Natural killer cell (primary cell): ENCODE results near the gene OR52K1. TPM values are rescaled to one million over a fixed set of nuclear protein-coding genes. Genes with fewer than 3 reads are reported as not detected.

Experiments used
- ATAC-seq, 3 donors: fragments of 150-1000 bp in 2 of 3; fragments of 200-7000 bp in 1 of 3; cut with Tn5 transposase; 1 replicate in 1 of 3; 2 replicates in 2 of 3; pipeline ENCODE4 v1.10.0; 2021; ENCODE audit warnings: mild to moderate bottlenecking in 2 of 3, moderate library complexity in 2 of 3
- DNase-seq, 2 donors: peaks; one replicate each; pipeline versions ENCODE4 v3.0.0 to v3.0.0-alpha.2; 2013 to 2021; ENCODE audit warnings: mixed read lengths in 1 of 2
- H3K27ac ChIP-seq: one replicate; pipeline ENCODE4 v1.5.1; 2013; ENCODE audit warnings: mild to moderate bottlenecking, low read length
- H3K27me3 ChIP-seq: one replicate; pipeline ENCODE4 v1.6.1; 2013; ENCODE audit warnings: low read length; ENCODE audit not compliant: control insufficient read depth, insufficient read depth
- H3K36me3 ChIP-seq: one replicate; pipeline ENCODE4 v1.6.1; 2013; ENCODE audit warnings: low read length; ENCODE audit not compliant: control insufficient read depth, insufficient read depth
- H3K4me1 ChIP-seq: one replicate; pipeline ENCODE4 v1.6.1; 2013; ENCODE audit warnings: low read length; ENCODE audit not compliant: control insufficient read depth, insufficient read depth
- H3K4me3 ChIP-seq: one replicate; pipeline ENCODE4 v1.5.1; 2013; ENCODE audit warnings: low read length
- H3K9me3 ChIP-seq: one replicate; pipeline ENCODE4 v1.6.1; 2013; ENCODE audit warnings: low read length; ENCODE audit not compliant: control insufficient read depth, insufficient read depth
- H3K27ac Mint-ChIP-seq, 2 donors: one replicate each; pipeline ENCODE4 v1.8.0; 2022; ENCODE audit warnings: mild to moderate bottlenecking in 2 of 2, mixed read lengths in 2 of 2, moderate library complexity in 1 of 2
- H3K27me3 Mint-ChIP-seq, 2 donors: one replicate each; pipeline ENCODE4 v1.8.0; 2022; ENCODE audit warnings: low read depth in 2 of 2, mixed read lengths in 2 of 2
- H3K36me3 Mint-ChIP-seq: one replicate; pipeline ENCODE4 v1.8.0; 2022; ENCODE audit warnings: mixed read lengths
- H3K4me1 Mint-ChIP-seq, 2 donors: one replicate each; pipeline ENCODE4 v1.8.0; 2022; ENCODE audit warnings: mixed read lengths in 2 of 2
- H3K4me3 Mint-ChIP-seq: one replicate; pipeline ENCODE4 v1.8.0; 2022; ENCODE audit warnings: mild to moderate bottlenecking, moderate library complexity, mixed read lengths
- H3K9me3 Mint-ChIP-seq, 2 donors: one replicate each; pipeline ENCODE4 v1.8.0; 2022; ENCODE audit warnings: mixed read lengths in 2 of 2
- CTCF ChIP-seq: fragments of 200-600 bp; IDR thresholded peaks from one replicate; pipeline ENCODE4 v1.8.0; 2022; ENCODE audit warnings: antibody characterized with exemption
- WGBS: methylation state at CpG from one replicate; pipeline ENCODE4 v1.1.7; 2013; ENCODE audit warnings: missing lambda C conversion rate; ENCODE audit not compliant: insufficient coverage; 5-methylcytosine and 5-hydroxymethylcytosine counted together
- intact Hi-C: fragments of 100-400 bp; cut with micrococcal nuclease; formaldehyde crosslinking; loops from one replicate; pipeline ENCODE4 v1.14.2; 2022
- total RNA-seq, 4 donors: library from RNA; stranded (reverse); fragments of 120-200 nt in 1 of 4; gene quantifications; one replicate each; pipeline versions ENCODE4 v1.2.3 to v1.2.4, GENCODE V29; 2013 to 2022

OR52K1 gene
- not detected for total RNA-seq
- 0.07 TPM for total RNA-seq (2013)

GRCh38 chr11:4482445-4482844 is at the start of gene OR52K1:
OR52K1 (plus strand) TSS chr11:4482646; CDS start chr11:4488901, 6,255 bp downstream.
- Histone ChIP-seq H3K4me3 (no peak within 1 kb of the TSS), H3K27me3 (peaks cover 2% of the 10 kb centered on the region), H3K27ac (no peak within 1 kb of the TSS), H3K36me3 (no peaks in the 10 kb centered on the region), H3K9me3 (no peaks in the 10 kb centered on the region), H3K4me1 (no peaks in the 10 kb centered on the region)
- Mint-ChIP-seq H3K27ac (no peak within 1 kb of the TSS), H3K4me3 (no peak within 1 kb of the TSS), H3K4me1 (no peaks in the 10 kb centered on the region), H3K9me3 (no peaks in the 10 kb centered on the region), H3K27me3 (peaks cover 5 to 8% of the 10 kb centered on the region in 2 donors), H3K36me3 (no peaks in the 10 kb centered on the region)
- no peak for TF ChIP-seq CTCF
- WGBS: 92% methylated on average over 1 of the region's 2 CpGs
- ATAC-seq (no peak), DNase-seq (no peak)
- intact Hi-C loops: no loop called here

- no peak overlapping the region for H3K4me3 Mint-ChIP-seq
- no peak for ATAC-seq
- peaks cover 17 to 56% of the 10 kb centered on the region in 2 donors for H3K27me3 Mint-ChIP-seq
- H3K27ac Mint-ChIP-seq: no peak overlapping the region
- Histone ChIP-seq H3K4me3 (no peak overlapping the region), H3K9me3 (no peaks in the 10 kb centered on the region), H3K4me1 (no peaks in the 10 kb centered on the region), H3K36me3 (no peaks in the 10 kb centered on the region), H3K27me3 (no peaks in the 10 kb centered on the region), H3K27ac (no peak overlapping the region)
- no peaks in the 10 kb centered on the region for H3K4me1 Mint-ChIP-seq
- no peak for TF ChIP-seq CTCF
- H3K36me3 Mint-ChIP-seq: no peaks in the 10 kb centered on the region
- DNase-seq: no peak
- 68% methylated on average over 2 of the region's 2 CpGs for whole genome bisulfite sequencing
- intact Hi-C loops: no loop called here
- H3K9me3 Mint-ChIP-seq: no peaks in the 10 kb centered on the region
Measured at GRCh38 chr11:4433856-4434255, 48.6 kb upstream of the OR52K1 start.

GRCh38 chr11:4436411-4436810 is 46.0 kb upstream of the OR52K1 start:
- 89% methylated on average over 1 of the region's 1 CpG for WGBS
- no peak for ATAC-seq
- H3K27me3 ChIP-seq: no peaks in the 10 kb centered on the region

More at GRCh38 chr11:4436411-4436810, 46.0 kb upstream of the OR52K1 start:
- Histone ChIP-seq H3K9me3 (no peaks in the 10 kb centered on the region), H3K36me3 (no peaks in the 10 kb centered on the region), H3K4me1 (no peaks in the 10 kb centered on the region), H3K4me3 (no peak overlapping the region), H3K27ac (no peak overlapping the region)
- H3K4me1 Mint-ChIP-seq: no peaks in the 10 kb centered on the region
- no peak for DNase-seq
- H3K27ac Mint-ChIP-seq: no peak overlapping the region
- H3K9me3 Mint-ChIP-seq: no peaks in the 10 kb centered on the region
- TF ChIP-seq CTCF: no peak
- H3K36me3 Mint-ChIP-seq: no peaks in the 10 kb centered on the region
- peaks cover 19 to 55% of the 10 kb centered on the region in 2 donors for H3K27me3 Mint-ChIP-seq
- no peak overlapping the region for H3K4me3 Mint-ChIP-seq
- intact Hi-C loops: no loop called here
